Trophoblast cell (in vitro differentiated cells and primary cell): Measurements from ENCODE around the gene IQSEC1.
A peak's percentile ranks its signal among the peaks of the same experiment; 100 is the strongest.

ENCODE experiments used
- DNase-seq, 2 donors: peaks; one replicate each; pipeline ENCODE4 v3.0.0-alpha.2; 2016
- H2AFZ ChIP-seq: 2 replicates; pipeline ENCODE4 v1.6.1; 2013; ENCODE audit warnings: low read length, moderate library complexity, mild to moderate bottlenecking; ENCODE audit not compliant: insufficient read depth, poor library complexity
- H2AK5ac ChIP-seq: 2 replicates; pipeline ENCODE4 v1.6.1; 2013; ENCODE audit warnings: mild to moderate bottlenecking, low read length
- H2BK120ac ChIP-seq: 2 replicates; pipeline ENCODE4 v1.6.1; 2013; ENCODE audit warnings: low read length, mild to moderate bottlenecking, moderate library complexity; ENCODE audit not compliant: insufficient read depth, poor library complexity
- H2BK12ac ChIP-seq: 2 replicates; pipeline ENCODE4 v1.6.1; 2013; ENCODE audit warnings: mild to moderate bottlenecking, low read length, moderate library complexity
- H2BK5ac ChIP-seq: 2 replicates; pipeline ENCODE4 v1.6.1; 2013; ENCODE audit warnings: low read length, low read depth, moderate library complexity, mild to moderate bottlenecking; ENCODE audit not compliant: poor library complexity
- H3K14ac ChIP-seq: 2 replicates; pipeline ENCODE4 v1.6.1; 2013; ENCODE audit warnings: mild to moderate bottlenecking, low read length
- H3K18ac ChIP-seq: 2 replicates; pipeline ENCODE4 v1.6.1; 2013; ENCODE audit warnings: mild to moderate bottlenecking, low read length
- H3K23ac ChIP-seq: 2 replicates; pipeline ENCODE4 v1.6.1; 2013; ENCODE audit warnings: low read length
- H3K27ac ChIP-seq: 2 replicates; pipeline ENCODE4 v1.5.1; 2013; ENCODE audit warnings: low read depth, mild to moderate bottlenecking, inconsistent platforms, low read length, moderate library complexity
- H3K27me3 ChIP-seq: 2 replicates; pipeline ENCODE4 v1.6.1; 2013; ENCODE audit warnings: inconsistent platforms, mild to moderate bottlenecking, low read length, moderate library complexity; ENCODE audit not compliant: insufficient read depth
- H3K36me3 ChIP-seq, 2 experiments: 1 replicate in 1 of 2; 2 replicates in 1 of 2; pipeline ENCODE4 v1.6.1; 2013; ENCODE audit warnings: low read length in 2 of 2, mild to moderate bottlenecking in 2 of 2, moderate library complexity in 1 of 2; ENCODE audit not compliant: insufficient read depth in 2 of 2, control insufficient read depth in 1 of 2
- H3K4ac ChIP-seq: 2 replicates; pipeline ENCODE4 v1.6.1; 2013; ENCODE audit warnings: low read depth, mild to moderate bottlenecking, low read length, moderate library complexity
- H3K4me1 ChIP-seq, 2 experiments: 1 replicate in 1 of 2; 2 replicates in 1 of 2; pipeline ENCODE4 v1.6.1; 2013; ENCODE audit warnings: low read length in 2 of 2, mild to moderate bottlenecking in 2 of 2, moderate library complexity in 1 of 2; ENCODE audit not compliant: insufficient read depth in 2 of 2, control insufficient read depth in 1 of 2
- H3K4me2 ChIP-seq: 2 replicates; pipeline ENCODE4 v1.6.1; 2013; ENCODE audit warnings: inconsistent platforms, mild to moderate bottlenecking, low read length, moderate library complexity
- H3K4me3 ChIP-seq: 2 replicates; pipeline ENCODE4 v1.5.1; 2013; ENCODE audit warnings: mild to moderate bottlenecking, low read depth, low read length, inconsistent platforms
- H3K79me1 ChIP-seq: one replicate; pipeline ENCODE4 v1.6.1; 2013; ENCODE audit warnings: low read length
- H3K79me2 ChIP-seq: 2 replicates; pipeline ENCODE4 v1.6.1; 2013; ENCODE audit warnings: low read length, mild to moderate bottlenecking; ENCODE audit not compliant: control insufficient read depth, insufficient read depth, poor library complexity
- H3K9ac ChIP-seq: 2 replicates; pipeline ENCODE4 v1.6.1; 2013; ENCODE audit warnings: mild to moderate bottlenecking, low read length
- H3K9me3 ChIP-seq: 2 replicates; pipeline ENCODE4 v1.6.1; 2013; ENCODE audit warnings: low read depth, mild to moderate bottlenecking, control low read depth, inconsistent platforms, low read length; ENCODE audit not compliant: insufficient read depth
- H4K12ac ChIP-seq: 2 replicates; pipeline ENCODE4 v1.6.1; 2013; ENCODE audit warnings: low read depth, mild to moderate bottlenecking, low read length, moderate library complexity
- H4K8ac ChIP-seq: 2 replicates; pipeline ENCODE4 v1.6.1; 2013; ENCODE audit warnings: low read depth, mild to moderate bottlenecking, low read length, moderate library complexity
- H4K91ac ChIP-seq: one replicate; pipeline ENCODE4 v1.6.1; 2013; ENCODE audit warnings: low read depth, mild to moderate bottlenecking, low read length, moderate library complexity
- WGBS: extraction: QIAGEN DNeasy Blood & Tissue Kit; methylation state at CpG from one replicate; pipeline ENCODE4 v1.1.7; 2013; ENCODE audit warnings: missing lambda C conversion rate; ENCODE audit not compliant: insufficient read length, insufficient coverage; ENCODE audit errors: extremely low coverage; 5-methylcytosine and 5-hydroxymethylcytosine counted together

The IQSEC1 gene

GRCh38 chr3:13013994-13014754 is 59.1 kb downstream of the IQSEC1 start:
- Histone ChIP-seq H3K79me2 (no peaks in the 10 kb centered on the region), H3K9ac (no peak overlapping the region), H4K91ac (no peak overlapping the region), H3K23ac (no peak overlapping the region), H3K18ac (no peak overlapping the region), H4K12ac (no peak overlapping the region), H3K79me1 (peaks cover 8% of the 10 kb centered on the region), H2AFZ (no peak overlapping the region), H3K4me1 (peaks cover 14% of the 10 kb centered on the region in 2 experiments), H2AK5ac (no peak overlapping the region), H3K27me3 (no peaks in the 10 kb centered on the region), H3K27ac (no peak overlapping the region), H4K8ac (no peak overlapping the region), H3K4me2 (no peak overlapping the region), H3K36me3 (no peaks in the 10 kb centered on the region), H3K9me3 (peaks cover 2% of the 10 kb centered on the region), H3K14ac (no peak overlapping the region), H3K4me3 (no peak overlapping the region), H2BK120ac (no peak overlapping the region), H2BK5ac (no peak overlapping the region), H2BK12ac (no peak overlapping the region), H3K4ac (no peak overlapping the region)
- WGBS: no CpG with 5 or more reads among the region's 7 CpGs
- no peak for DNase-seq

- H3K79me1 ChIP-seq: peaks cover 4% of the 10 kb centered on the region
- no peak overlapping the region for H2BK12ac ChIP-seq
- H3K27me3 ChIP-seq: no peaks in the 10 kb centered on the region
- no peak overlapping the region for H3K27ac ChIP-seq
- no peak overlapping the region for H3K4me2 ChIP-seq
- H3K14ac ChIP-seq: no peak overlapping the region
- no peak overlapping the region for H3K23ac ChIP-seq
- DNase-seq: no peak
- no peaks in the 10 kb centered on the region for H3K79me2 ChIP-seq
- H2AK5ac ChIP-seq: no peak overlapping the region
- no CpG with 5 or more reads among the region's 3 CpGs for WGBS
- no peak overlapping the region for H4K91ac ChIP-seq
- H3K9ac ChIP-seq: no peak overlapping the region
- H3K36me3 ChIP-seq: no peaks in the 10 kb centered on the region
- no peak overlapping the region for H2BK120ac ChIP-seq
- no peak overlapping the region for H3K4me3 ChIP-seq
- H2BK5ac ChIP-seq: no peak overlapping the region
- no peak overlapping the region for H4K8ac ChIP-seq
- H3K18ac ChIP-seq: no peak overlapping the region
- H3K4me1 ChIP-seq: peaks cover 9 to 10% of the 10 kb centered on the region in 2 experiments
- H3K9me3 ChIP-seq: peaks cover 2% of the 10 kb centered on the region
- no peak overlapping the region for H4K12ac ChIP-seq
- H2AFZ ChIP-seq: no peak overlapping the region
- H3K4ac ChIP-seq: no peak overlapping the region
Observed at GRCh38 chr3:13013566-13013965, 59.7 kb downstream of the IQSEC1 start.

- Histone ChIP-seq H2BK120ac (no peak overlapping the region), H3K4me2 (no peak overlapping the region), H3K79me2 (no peaks in the 10 kb centered on the region), H3K14ac (no peak overlapping the region), H3K27ac (no peak overlapping the region), H3K79me1 (peaks cover 2% of the 10 kb centered on the region), H4K8ac (no peak overlapping the region), H4K91ac (no peak overlapping the region), H3K9ac (no peak overlapping the region), H3K36me3 (no peaks in the 10 kb centered on the region), H2BK12ac (no peak overlapping the region), H2AK5ac (no peak overlapping the region), H3K27me3 (no peaks in the 10 kb centered on the region), H3K4me1 (peaks cover 13% of the 10 kb centered on the region in 2 experiments), H3K18ac (no peak overlapping the region), H2AFZ (no peak overlapping the region), H4K12ac (no peak overlapping the region), H3K4ac (no peak overlapping the region), H3K4me3 (no peak overlapping the region), H2BK5ac (no peak overlapping the region), H3K23ac (no peak overlapping the region), H3K9me3 (peaks cover 2% of the 10 kb centered on the region)
- DNase-seq: no peak
- no CpG with 5 or more reads among the region's 7 CpGs for whole genome bisulfite sequencing
Observed at GRCh38 chr3:13013151-13013561, 60.1 kb downstream of the IQSEC1 start.

GRCh38 chr3:13012221-13012691 is 61.0 kb downstream of the IQSEC1 start:
- no peak overlapping the region for H3K14ac ChIP-seq
- no peak overlapping the region for H3K9ac ChIP-seq
- peak in 1 of 2 donors; percentile 50 for DNase-seq
- no peak overlapping the region for H2AFZ ChIP-seq
- no peak overlapping the region for H2BK12ac ChIP-seq
- H2AK5ac ChIP-seq: no peak overlapping the region
- H4K12ac ChIP-seq: no peak overlapping the region
- H3K4me2 ChIP-seq: no peak overlapping the region
- no peak overlapping the region for H4K8ac ChIP-seq
- H3K27ac ChIP-seq: no peak overlapping the region
- H3K79me1 ChIP-seq: peaks cover 2% of the 10 kb centered on the region
- no peak overlapping the region for H3K18ac ChIP-seq
- H3K9me3 ChIP-seq: peaks cover 2% of the 10 kb centered on the region
- H3K4ac ChIP-seq: no peak overlapping the region
- no CpG with 5 or more reads among the region's 5 CpGs for WGBS
- no peak overlapping the region for H4K91ac ChIP-seq
- H3K23ac ChIP-seq: no peak overlapping the region
- no peak overlapping the region for H2BK5ac ChIP-seq
- peaks cover 18 to 20% of the 10 kb centered on the region in 2 experiments for H3K4me1 ChIP-seq
- H3K27me3 ChIP-seq: no peaks in the 10 kb centered on the region
- H2BK120ac ChIP-seq: no peak overlapping the region
- H3K79me2 ChIP-seq: no peaks in the 10 kb centered on the region
- H3K4me3 ChIP-seq: no peak overlapping the region
- no peaks in the 10 kb centered on the region for H3K36me3 ChIP-seq
